HG03108 (cell line): ENCODE data around the gene IL2.

Source experiments
- ATAC-seq: cut with Tn5 transposase; IDR thresholded peaks from one replicate; pipeline ENCODE4 v1.9.1; 2021; ENCODE audit warnings: moderate library complexity; ENCODE audit not compliant: unreplicated experiment

IL2 gene

DNA sequence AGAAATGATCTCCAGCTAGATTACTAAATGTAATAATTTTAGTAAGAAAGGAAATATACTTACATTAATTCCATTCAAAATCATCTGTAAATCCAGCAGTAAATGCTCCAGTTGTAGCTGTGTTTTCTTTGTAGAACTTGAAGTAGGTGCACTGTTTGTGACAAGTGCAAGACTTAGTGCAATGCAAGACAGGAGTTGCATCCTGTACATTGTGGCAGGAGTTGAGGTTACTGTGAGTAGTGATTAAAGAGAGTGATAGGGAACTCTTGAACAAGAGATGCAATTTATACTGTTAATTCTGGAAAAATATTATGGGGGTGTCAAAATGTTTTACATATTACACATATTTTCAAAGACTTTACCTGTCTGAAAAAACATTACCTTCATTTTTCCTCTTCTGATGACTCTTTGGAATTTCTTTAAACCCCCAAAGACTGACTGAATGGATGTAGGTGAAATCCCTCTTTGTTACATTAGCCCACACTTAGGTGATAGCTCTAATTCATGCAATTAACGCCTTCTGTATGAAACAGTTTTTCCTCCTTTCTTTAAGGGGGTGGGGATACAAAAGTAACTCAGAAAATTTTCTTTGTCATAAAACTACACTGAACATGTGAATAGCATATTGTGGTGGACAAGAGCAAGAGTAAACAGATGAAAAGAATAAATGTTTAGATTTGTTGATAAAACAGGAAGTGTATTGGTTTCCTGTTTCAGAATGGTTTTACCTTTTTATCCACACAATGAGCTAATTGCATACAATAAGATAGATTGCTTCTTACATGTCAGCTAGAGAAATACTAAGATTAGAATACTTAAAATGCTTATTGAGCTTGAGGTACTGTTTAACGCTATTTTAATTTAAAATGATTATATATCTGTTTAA, at the start of gene IL2:
Gene IL2, minus strand, starts transcription at position 495 of the 886 bp plus-strand sequence. Its CDS starts 285 bp downstream, at position 210.
- ATAC-seq = no peak

DNA sequence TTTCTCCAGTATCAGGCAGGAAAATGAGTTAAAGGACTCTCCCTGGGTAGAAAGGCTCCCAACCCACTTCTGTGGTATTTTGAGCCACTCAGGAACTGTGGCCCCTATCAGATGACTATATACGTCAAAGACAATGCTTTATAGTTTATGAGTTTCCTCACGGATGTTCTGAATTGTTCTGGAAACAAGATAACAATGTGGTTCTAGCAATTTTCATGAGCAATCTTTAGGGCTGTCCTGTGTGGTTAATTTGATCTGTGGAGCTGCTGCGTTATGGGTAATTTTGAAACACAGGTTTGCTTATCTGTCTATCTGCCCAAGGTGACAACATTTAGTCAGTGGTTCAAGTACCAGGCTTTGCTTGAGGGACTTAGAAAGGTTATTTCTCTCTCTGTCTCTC, 46.7 kb upstream of the IL2 start:
- ATAC-seq = no peak

DNA sequence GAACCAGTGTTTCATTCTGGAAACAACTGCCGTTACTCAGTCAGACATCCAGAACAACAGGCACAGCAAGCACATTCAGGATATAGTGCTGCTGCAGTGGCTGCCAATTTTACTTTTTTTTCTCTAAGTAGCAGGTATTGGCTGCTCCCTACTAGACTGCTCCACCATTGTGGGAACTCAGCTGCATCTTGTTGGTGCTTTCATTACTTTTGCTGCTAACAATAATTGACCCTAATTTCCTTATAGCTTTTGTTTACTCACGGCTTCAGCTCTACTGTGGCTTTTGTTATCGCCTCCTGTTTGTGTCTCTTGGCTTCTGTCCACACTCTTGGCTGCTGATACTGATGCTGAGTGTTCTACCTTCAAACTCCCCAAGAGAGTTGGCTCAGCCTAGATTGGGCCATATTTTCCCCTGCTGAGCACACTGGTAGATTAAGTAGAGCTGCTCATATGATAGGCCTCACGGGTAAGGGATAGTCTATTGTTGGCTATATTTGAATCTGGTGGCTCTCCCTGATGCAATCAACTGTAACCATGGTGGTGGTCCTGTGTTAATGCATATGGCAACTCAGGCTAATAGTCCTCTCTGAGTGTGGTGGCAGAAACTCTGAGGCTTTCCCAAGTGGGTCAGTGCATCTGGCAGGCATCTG, 44.5 kb upstream of the IL2 start:
- no peak for ATAC-seq

DNA sequence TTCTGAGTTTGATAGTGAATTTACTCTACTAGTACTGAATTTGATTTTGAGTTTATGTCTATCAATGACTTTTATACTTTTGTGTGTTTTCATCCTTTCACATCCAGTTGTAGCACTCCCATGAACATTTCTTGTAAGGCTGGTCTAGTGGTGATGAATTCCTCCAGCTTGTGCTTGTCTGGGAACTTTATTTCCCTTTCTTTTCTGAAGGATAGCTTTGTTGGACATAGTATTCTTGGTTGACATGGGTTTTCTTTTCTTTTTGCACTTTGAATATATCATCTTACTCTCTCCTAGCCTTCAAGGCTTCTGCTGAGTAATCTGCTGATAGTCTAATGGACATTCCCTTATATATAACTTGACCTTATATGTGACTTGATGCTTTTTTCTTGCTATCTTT, 32.5 kb upstream of the IL2 start:
- ATAC-seq = no peak

DNA sequence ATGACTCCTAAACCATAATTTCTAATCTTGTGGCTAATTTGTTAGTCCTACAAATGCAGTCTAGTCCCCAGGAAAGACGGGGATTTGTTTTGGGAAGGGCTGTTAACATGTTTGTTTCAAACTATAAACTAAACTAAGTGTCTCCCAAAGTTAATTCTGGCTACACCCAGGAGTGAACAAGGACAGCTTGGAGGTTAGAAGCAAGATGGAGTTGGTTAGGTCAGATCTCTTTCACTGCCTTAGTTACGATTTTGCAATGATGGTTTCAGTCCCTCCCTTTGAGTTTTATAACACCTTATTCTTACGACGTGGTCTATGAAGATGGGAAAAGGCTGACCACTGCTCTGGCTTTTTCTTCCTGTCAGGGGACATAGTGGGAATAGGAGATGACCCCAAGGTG, 27.0 kb upstream of the IL2 start:
- no peak for ATAC-seq

DNA sequence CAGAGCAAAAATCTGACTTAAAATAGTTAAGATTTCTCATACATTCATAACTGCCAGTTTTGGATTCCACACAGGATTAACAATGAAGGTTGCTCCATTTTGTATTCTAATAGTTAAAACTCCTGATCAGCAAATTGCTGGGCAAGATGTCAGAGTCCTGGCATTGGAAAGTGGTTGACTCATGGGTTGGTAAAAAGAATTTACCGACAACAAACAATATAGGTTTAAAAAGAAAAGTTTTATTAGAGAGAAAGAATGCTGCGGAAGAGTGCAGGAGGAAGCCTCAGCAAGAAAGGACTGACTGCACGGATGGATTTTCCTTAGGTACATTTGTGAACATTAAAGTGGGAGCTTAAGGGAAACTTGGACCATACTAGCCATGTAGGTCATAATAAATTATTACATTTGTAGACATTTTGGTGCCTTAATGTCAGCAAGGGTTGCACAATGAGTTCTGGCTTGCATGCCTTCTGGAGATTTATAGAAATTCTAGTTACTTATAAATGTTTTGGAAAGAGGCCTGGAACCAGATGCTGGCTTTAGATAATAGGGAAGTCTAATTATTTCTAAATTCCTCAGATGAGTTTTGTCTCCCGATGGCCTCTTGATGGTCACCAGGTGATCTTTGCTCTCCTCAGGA, 25.4 kb upstream of the IL2 start:
- no peak for ATAC-seq

DNA sequence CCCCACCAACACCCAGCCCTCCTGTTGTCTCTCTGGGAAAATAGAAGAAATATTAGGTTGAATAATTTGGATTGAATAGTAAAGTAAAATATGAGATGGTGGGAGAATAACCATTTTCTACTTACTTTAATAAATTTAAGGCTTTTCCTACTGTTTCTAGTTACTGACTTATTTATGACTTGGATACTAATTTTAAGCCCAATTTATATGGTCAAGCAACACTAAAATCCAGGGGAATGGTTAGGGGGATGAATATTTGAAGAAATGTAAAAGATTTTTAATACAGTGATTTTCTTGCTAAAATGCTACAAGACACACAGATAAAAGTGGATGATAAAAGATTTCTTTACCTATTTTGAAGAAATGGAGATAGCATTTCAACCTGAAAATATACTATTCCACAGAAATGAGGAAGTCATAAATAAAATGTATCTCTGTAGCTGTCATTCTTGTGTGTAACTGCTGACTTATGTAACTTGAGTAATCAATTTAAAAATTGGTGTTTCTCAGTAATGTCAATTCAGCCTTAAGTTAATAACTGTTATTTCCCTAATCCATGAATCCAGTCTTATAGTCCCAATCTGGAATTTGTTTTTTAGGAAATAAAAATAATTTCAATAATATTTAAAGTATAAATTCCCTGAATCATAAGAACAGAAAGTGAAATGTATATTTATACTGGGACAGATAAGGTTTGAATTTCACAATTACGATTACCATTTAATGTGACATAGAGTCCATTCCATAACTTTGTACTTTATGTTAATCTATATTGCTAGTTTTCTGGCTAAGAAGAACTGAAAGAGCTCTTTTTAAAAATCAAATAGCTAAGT, 24.3 kb upstream of the IL2 start:
- ATAC-seq = no peak

DNA sequence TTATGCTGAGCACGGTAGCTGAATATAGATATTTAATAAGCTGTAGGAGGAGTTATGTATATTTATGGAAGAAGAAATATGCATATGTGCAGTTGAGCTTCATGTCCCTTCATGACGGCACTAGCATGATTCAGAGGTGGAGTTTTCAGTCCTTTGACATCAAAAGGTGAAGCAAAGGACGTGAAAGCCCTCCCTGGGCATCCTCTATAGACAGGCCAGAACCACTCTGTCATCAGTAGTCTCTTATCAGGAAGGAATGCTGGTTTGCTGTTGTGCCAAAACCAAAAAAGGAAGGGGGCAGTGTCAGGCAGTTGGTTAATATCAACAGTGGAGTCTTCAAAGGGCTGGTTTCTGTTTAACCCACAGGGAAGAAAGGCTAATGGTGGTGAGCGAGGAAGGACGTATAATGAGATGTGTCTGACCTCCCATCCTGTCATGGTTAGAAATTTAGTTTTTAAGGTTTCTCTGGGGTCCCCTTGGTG, 23.5 kb upstream of the IL2 start:
- ATAC-seq = no peak

DNA sequence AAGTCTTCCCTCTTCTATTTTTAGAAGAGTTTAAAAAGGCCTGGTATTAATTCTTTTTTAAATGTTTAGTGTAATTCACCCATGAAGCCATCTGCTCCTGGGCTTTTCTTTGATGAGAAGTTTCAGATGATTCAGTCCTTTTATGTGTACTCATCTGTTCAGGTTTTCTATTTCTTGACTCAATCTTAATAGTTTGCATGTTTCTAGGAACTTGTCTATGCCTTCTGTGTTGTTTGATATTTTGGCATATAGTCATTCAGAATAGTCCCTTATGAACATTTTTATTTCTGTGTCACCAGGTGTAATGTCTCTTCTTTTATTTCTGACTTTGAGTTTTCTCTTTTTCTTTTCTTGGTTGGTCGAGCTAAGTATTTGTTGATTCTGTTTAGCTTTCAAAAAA, 20.2 kb upstream of the IL2 start:
- ATAC-seq = no peak

DNA sequence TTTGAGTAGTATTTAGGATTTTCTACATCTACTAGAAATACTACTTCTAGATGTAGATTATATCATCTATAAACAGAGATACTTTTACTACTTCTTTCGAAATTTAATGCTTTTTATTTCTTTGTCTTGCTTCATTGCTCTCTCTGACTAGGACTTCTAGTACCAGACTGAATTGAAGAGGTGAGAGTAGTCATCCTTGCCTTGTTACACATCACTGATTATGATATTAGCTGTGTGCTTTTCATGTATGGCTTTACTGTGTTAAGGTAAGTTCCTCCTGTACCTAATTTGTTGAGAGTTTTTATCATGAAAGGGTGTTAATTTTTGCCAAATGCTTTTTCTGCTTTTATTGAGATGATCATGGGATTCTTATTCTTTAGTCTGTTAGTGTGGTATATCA, 19.6 kb upstream of the IL2 start:
- ATAC-seq = no peak

DNA sequence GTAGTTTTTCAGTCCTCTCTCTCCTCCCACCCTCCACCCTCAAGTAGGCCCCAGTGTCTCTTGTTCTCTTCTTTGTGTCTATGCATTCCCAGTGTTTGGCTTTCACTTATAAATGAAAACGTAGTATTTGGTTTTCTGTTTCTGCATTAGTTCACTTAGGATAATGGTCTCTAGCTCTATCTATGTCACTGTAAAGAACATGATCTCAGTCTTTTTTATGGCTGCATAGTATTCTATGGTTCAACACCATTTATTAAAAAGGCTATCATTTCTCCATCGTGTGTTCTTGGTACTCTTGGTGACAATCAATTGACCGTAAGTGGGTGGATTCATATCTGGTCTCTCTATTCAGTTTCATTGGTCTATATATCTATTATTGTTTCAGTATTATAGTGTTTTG, 18.7 kb upstream of the IL2 start:
- ATAC-seq = no peak

DNA sequence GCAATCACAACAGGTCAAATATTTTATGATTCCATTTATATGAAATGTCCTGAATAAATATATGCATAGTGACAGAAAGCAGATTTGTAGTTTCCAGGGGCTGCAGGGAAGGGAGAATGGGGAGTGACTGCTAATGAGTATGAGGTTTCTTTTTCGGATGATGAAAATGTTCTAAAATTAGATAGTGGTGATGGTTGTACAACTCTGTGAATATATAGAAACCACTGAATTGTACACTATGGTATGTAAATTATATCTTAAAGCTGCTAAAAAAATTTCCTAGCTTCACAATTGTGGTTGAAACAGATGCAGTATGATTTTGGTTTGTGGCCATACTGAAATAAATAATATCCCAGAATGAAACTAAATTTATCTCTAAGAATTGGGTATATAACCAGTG, 12.9 kb upstream of the IL2 start:
- no peak for ATAC-seq

DNA sequence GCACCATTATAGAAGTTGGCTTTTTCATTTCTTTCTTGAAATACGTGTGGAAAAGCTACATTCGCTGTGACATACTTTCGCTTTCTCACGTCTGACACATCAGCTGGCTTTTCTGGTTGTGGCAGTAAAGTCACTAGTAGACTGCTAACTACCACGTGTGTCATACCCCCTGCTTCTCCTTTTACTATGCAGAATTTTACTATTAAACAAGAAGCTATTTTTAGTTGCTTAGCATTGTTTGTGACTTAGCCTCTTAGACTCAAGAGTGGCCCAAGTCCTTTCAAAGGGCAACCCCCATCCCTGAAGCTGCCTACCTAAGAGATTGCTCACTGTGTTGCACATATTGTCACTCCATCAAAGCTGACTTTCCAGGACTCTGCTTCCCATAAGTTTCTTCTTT, 2.1 kb upstream of the IL2 start:
- peak; percentile 66 for ATAC-seq

DNA sequence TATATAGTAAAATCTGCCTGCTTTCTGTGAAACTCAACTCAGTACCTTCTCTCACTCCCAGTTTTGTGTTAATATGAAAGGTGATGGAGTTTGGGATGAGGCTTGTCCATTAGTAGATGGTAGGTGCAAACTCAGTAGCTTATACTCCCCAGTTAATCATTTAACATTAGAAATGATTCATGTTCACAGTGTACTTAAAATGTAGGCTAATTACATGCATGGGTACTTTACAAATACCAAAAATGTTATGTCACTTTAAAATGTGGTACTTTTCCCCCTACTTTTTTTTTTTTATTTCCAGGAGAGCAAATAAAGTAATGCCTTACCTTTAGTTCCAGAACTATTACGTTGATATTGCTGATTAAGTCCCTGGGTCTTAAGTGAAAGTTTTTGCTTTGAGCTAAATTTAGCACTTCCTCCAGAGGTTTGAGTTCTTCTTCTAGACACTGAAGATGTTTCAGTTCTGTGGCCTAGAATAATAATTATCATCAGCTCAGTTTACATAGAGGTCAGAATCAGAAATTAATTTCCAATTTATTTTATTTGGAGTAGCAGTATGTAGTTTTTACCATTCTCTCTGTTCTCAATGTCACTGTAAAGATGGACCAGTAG, 3.0 kb downstream of the IL2 start:
- no peak for ATAC-seq

DNA sequence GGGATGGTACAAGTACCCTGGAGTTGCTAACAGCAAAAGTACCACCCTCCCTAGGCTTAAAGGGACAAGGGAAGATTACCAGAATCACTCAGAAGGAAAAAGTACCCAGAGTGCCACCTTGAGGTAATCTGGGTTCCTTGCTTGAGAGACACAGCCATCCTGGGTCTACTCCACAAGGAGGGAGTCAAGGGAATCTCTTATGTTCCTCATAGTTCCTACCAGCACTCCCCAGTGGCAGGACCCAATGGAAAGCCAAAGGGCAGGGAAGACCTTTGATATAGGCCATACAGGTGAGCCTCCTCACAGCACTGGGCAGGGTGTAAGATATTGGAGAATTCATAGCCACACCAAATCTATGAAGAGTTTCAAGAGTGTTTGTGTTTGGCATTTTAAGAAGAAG, 5.7 kb downstream of the IL2 start:
- no peak for ATAC-seq

DNA sequence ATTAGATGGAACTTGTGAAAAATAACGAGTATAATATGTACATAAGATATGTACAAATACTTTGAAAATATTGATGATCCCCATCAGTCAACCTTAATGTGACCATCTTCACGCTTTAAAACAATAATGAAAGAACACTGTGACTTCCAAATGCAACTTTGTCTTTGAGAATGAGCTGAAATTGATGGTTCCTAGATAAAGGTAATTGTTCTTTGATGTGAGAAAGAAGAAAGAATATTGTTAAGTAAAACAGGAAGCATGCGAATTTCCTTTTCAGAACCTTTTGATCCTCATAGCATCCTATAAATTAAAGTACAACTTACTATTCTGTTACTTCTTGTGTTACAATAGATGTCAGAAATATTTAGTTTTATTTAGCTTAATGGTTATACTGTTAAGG, 22.2 kb downstream of the IL2 start:
- ATAC-seq = no peak

DNA sequence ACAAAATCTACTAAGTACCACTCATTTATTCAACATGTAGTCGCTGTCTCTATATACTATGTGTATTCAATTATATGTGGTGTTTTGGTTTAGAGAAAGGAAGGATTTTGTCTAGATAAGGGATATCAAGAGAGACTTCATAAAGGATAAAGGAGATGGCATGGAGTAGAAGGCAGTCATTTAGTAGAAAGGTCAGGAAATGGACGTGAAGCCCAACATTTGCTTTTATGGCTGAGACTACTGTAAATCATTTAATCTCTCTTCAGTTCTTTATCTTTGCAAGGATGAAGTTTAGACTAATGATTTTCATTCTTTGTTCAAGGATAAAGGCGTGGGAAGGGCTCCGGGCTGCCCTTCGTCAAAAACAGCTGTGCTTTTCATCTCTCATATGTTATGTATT, 25.2 kb downstream of the IL2 start:
- no peak for ATAC-seq

DNA sequence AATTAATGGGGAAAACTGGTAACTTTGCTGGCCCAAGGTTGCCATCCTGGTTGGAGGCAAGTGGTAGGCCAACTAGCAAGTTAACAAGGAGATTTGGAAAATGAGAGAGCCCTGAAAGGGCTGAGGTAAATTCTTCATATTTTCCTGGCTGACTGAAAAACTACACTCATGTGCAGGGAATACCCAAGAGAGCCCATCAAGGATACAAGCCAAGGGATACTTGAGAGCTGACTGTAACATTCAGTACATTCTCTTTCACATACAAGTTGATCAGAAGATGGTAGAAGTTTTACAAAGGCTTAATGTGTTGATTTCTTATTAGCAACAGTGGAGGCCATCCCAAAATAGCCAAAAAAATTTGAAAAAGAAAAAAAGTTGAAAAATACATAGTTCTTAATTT, 33.3 kb downstream of the IL2 start:
- no peak for ATAC-seq

DNA sequence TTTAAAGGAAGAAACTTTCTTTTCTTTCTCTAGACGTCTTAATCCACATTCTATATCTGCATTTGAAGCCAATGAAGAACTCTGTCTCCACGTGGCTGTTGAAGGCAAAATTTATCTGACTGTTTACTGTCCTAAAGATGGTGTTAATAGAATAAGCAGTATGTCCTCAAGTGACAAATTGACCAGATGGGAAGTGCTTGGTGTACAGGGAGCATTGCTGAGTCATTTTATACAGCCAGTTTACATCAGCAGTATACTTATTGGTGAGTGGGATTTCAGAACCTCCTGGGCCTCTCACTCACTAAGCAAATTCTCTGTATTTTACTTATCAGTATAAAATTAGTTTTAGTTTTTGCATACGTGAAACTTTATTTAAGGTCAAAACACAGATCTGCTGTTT, 44.0 kb downstream of the IL2 start:
- ATAC-seq = no peak

DNA sequence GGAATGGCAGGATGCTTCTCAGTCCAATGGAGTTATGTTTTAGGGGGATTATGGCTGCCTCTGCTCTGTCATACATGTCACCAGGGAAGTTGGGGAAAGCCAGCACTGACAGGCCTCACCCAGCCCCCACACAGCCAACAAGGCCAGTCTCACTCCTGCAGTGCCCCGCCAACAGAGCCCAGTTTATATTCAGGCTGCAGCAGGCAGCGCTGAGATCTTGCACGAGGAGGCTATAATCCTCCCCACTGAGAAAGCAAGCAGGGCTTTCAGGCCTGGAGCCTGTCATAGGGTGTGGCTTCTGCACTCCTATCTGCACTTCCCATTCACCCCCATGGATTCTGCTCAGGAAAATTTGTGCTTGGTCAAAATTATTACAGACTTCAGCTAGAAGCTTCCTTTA, 52.7 kb downstream of the IL2 start:
- ATAC-seq = no peak
